DMS153 treated with DMSO at 0.1 percent for 48 hours (cell line): ENCODE data around the gene C1QTNF9B.

ENCODE experiments used
- DNase-seq: peaks from one replicate; lab custom pipeline; 2025; ENCODE audit not compliant: unreplicated experiment; lab: John Stamatoyannopoulos, UW

C1QTNF9B gene

DNA sequence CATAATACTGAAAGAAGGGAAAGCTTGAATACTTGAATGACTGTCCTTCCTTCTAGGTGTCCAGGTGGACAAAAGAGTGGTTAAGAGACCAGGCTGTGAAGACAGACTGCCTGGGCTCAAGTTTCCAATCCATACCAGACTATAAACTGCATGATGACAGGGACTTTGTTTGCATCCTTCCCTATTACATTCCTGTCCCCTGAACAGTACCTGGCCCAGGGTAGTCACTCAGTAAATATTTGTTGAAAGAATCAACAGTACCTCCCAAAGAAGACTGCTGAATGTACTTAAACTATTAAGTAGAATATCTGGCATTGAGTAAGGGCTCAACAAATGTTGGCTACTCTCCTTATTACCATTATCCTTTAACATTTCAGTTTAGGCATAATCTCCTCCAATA is 37.8 kb downstream of the C1QTNF9B start:
- DNase-seq: no peak

DNA sequence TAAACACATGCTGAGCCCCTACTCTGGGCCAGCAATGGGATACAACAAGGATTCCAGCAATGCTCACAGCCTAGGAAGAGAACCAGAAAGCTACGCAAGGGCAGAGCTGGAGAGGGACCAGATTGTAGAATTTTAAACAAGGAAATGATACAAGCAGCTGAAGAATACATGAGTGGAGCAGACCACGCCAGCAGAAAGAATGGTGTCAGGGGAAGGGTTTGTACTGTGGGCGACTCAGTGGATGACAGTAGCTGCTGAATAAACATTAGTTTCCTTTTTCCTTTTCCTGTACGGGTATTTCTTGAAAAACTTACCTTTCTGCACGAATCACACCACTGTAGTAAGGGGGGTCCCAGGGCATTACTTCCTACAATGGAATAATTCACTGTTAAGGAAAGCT is 38.8 kb downstream of the C1QTNF9B start:
- DNase-seq: no peak

DNA sequence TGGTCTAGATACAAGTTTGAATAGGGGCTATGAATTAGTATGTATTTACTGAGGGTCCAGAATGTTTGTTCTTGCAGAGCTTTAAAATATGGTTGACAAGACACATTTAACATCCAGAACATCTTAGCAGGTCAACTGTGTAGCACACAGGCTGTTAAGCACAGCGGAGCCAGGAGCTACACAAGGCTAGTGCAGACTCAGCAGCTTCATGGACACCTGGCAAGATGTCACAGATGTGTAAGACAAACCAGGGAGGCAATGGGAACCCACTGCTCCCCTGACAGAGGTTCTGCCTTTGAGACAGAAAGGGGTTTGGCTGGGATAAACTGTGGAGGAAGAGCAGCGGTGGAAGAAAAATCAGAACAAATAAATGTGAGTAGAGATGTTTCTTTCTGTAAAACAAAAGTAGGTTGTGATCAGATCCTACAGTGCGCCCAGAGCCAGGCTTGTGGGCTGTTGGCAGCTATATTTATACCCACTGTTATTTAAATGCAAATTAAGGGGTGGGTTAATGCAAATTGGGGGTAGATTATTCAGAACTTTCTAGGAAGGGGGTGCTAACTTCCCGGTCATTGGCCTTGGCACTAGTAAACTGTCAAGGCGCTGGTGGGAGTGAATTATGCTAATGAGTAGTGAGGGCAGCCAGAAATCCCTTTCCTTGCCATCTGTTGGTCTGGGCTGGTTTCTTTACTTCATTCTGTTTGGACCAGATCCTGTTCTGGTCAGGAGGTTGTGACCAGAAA is 41.1 kb downstream of the C1QTNF9B start:
- no peak for DNase-seq

DNA sequence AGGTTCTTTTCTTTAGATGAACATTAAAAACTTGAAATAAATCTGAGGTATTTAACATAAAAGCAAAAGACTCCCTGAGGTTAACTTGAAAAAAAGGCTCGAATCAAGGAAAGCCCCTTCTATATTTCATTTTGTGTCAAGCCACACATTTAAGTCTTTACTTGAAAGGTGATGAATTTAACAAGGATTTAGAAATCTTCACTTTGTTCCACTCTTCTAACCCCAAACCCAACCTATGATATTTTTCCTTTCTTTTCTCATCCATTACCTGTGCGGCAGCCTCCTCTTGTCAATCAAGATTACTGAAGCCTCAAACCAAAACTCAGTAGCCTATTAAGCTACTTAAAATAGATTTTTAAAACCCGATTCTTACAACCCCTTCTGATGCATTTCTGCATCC is 41.9 kb downstream of the C1QTNF9B start:
- no peak for DNase-seq

DNA sequence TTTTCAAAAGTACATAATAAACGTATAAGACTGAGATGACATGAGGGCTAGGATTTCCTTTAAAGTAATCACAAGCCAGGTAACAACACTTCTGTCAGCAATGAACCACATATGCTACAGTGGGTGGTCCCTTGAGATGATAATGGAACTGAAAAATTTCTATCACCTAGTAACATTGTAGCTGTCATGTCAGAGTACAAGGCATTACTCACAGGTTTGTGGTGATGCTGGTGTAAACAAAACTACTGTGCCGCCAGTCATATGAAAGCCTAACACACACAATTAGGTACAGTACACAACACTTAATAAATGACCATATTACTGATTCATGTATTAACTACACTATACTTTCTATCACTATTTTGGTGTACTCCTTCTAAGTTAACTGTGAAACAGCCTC is 45.0 kb downstream of the C1QTNF9B start:
- DNase-seq: no peak

DNA sequence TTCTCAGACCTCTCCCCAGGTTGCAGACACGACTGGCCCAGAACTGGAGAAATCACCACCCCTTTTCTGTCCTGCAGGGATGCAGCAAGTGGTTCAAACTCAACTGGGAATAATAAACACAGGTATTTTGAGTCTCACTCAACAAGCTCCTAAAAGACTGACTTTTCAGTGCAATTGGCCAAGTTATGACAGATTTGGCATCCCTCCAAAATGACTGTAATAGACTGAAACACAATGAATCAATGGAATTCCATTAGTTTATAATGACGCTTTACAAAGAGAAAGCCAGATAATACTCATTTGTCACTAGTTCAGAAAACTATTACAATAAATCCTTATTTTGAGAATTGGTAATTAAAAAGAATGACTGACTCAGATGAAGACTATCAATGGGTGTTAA is 46.2 kb downstream of the C1QTNF9B start:
- DNase-seq: no peak

DNA sequence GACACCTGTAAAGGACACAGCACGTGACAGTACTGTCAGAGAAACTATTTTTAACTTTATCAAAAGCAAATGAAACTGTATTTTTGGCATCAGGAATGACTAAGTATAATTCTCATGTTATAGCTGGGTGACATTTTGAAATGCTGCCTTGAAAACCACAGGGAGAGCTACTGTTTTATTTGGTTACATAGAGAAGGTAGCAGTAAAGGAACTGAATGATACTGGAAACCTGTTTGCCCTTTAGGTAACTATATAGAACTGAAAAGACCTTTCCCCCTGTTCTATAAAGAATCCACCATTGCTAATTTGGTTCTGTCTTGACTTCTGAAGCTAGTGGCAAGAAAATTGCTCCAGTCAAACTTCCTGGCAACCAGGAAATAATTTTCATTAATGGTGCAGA is 47.2 kb downstream of the C1QTNF9B start:
- no peak for DNase-seq

DNA sequence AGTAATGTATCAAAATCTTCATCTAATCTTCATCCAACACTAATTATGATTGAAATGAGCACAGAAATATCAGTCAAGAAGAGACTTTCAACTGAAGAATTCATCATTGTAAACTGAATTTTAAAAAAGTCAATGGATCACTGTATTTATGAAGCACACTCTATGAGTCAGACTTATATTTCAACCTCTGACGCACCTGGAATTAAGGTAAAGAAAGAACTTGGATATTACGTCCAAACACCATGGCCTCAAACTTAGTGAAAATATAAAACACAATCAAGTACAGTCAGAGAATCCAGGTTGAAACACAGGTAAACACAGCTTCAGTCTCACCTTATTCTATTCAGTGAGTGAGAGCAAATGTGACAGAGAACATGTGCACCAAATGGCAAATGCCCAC is 47.6 kb downstream of the C1QTNF9B start:
- no peak for DNase-seq

DNA sequence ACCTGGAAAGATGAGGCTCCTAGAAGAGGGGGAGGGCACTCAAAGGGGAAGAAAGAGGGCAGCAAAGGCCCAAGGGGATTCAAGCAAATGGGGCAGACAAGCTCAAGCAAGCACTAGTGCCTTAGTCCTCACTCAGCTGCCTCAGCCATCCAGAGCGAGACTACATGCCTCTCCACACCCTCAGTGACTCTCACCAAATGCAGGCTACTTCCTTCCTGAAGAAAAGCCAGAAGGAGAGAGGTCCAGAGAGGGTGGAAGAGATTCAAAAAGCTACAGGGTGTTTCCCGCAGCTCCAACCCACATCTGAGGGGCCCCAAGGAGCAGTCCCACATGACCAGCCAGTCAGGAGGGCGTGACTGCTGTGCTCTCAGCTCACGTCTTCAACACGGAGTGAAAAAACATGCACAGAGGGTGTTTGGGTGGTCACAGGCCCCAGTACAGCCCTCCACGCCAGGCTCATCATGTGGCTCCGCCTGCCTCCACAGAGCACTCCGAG is 48.6 kb downstream of the C1QTNF9B start:
- no peak for DNase-seq

DNA sequence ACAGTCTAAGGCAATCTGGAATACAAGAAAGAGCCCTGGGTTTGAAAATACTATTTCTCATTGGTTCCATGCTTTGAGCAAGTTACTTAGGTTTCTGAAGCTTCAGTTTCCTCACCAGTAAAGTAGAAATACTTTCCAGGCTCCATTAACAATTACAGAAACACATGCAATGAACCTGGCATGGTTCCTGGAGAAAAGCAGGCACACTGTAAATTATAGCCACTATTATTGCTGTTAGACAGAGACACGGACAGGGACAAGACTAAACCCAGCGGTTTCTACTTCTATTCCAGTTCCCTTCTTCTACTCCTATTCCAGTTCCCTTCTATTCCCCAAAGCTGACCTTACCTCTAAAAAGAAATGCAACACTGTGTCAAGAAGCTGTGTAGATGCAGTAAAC is 49.3 kb downstream of the C1QTNF9B start:
- DNase-seq: no peak

DNA sequence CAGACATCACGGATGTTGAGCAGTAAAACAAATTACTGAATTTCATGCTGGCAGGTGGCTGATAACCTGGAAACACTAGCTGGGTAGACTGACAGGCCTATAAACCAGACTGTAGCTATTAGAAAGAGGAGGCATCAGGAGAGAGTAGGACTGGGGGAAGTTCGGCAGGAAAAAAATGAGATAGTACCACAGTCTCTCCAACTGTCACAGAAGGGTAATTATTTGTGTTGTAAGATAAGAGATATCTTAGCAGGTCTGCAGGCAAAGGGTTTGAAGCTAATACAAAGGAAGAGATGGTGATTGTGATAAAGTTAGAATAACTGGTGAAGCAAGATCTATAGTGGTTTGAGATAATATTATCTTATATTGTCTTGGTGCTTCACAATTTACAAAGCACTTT is 49.8 kb downstream of the C1QTNF9B start:
- DNase-seq: no peak

DNA sequence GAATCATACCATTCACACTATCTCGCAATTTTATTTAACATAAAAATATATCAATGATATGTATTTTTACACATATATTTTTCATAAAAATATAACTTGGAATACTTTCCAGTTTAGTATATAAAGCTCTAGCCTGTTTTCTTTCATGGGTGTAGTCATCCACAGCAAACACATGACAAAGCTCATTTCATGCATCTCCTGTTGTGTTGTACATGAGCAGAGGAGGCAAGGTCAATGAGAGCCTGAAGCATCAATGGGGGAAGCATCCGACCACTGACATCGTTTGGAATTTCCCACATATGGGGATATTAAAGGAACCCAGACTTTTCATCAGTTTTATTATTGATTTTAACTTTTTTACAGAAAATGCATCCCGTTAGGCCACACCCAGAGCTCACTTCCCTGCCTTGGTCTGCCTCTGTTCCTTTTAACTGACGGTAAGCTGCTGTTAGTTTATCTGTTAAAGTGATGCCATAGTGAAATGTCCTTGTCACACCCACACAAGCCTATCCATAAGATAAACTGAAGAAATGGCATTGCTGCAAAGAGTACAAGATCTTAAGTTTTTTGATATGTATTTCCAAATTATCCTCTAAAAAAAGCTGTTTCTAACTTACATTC is 52.1 kb downstream of the C1QTNF9B start:
- no peak for DNase-seq

DNA sequence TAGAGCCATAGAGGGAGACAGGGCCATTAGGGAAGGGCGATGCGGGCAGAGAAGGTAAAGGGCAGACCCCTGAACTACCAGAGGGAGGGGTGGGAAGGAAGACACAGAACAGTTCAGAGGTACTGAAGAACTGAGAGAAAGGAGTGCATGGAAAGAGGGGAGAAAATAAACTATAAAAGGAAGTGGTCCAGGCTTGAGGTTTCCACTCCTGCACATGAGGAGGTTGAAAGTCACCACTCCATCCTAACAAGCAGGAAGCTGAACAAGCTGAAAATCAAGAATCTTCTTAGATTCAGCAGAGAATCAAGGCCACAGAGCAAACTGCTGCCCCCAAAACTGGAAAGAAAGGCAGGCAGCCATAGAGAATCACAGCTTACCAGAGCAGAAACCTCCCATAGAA is 53.2 kb downstream of the C1QTNF9B start:
- no peak for DNase-seq

DNA sequence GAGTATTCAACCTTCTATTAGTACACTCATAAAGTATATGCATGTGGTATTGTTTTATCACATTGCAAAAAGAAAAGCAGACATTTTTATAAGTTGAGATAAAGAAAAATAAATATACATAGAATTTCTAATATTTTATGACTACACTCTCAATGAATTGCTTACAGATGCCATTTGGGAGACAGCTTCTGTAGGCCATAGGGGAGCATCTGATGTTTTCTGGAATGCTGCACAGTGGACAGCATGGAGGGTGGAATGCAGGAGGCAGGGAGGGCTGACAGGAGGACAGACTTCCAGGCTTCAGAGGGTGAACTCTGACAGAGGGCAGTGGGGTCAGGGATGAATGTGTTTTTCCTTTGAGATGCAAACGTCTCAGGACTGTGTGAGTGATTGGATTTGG is 53.9 kb downstream of the C1QTNF9B start:
- DNase-seq: no peak

DNA sequence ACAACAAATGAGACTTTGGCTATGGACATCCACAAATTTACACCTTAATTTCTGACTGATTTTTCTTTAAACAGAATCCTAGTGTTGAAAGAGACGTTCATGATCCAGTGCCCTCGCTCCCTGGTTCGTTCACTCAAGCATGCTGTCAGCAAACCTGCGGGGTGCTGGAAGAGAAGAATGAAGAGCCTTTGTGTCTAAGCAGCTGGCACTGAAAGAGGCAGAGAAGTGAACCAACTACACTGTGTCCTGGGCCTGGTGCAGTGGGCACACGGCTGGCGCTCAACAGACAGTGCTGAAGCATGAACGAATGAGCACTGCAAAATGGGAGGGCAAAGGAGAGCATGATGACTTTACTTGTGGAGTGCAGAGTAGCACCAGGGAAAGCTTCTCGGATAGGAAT is 54.9 kb downstream of the C1QTNF9B start:
- DNase-seq: no peak
